ENCODE data around the gene HTR4. TPM values are rescaled to one million over a fixed set of nuclear protein-coding genes. Genes with fewer than 3 reads are reported as not detected.

Gene HTR4
- total and polyA plus RNA-seq, 2 donors (not counting 1 experiment from before 2014, with no cell fraction given) = not detected

DNA sequence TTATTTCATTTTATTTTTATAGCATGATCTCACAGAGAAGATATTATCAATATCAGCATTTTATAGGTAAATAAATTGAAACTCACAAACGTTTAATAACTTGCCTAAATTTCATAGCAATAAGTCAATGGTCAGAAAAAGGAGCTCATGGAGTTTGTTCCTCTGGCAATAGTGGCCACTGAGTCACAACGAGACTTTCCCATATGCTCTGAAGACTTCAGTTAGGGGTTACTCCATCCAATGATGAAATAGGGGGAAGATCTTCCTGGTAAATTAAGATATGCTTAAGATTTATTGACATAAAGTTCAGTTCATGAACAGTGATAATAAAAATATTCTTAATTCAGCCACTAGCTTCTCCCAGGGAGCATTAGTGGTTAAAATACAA is 43.5 kb upstream of the HTR4 start:
- Histone ChIP-seq H4K20me1 (ENCODE audit: control insufficient read depth, extremely low read depth, insufficient read depth, low read length) (no peaks in the 10 kb centered on the region), H3K9me3 (ENCODE audit: control insufficient read depth, insufficient read depth, low read depth, low read length) (no peaks in the 10 kb centered on the region), H3K4me1 (ENCODE audit: control insufficient read depth, extremely low read depth, insufficient read depth, low read length) (no peaks in the 10 kb centered on the region), H3K27ac (ENCODE audit: insufficient read depth, low read length) (no peak overlapping the region), H3K27me3 (ENCODE audit: control insufficient read depth, insufficient read depth, low read length) (no peaks in the 10 kb centered on the region), H3K9ac (ENCODE audit: insufficient read depth, low read length) (no peak overlapping the region), H2AFZ (ENCODE audit: low read length) (no peak overlapping the region), H3K36me3 (ENCODE audit: control insufficient read depth, insufficient read depth, low read length) (no peaks in the 10 kb centered on the region), H3K4me3 (replicated peaks in 1 of 4; ENCODE audit: control extremely low read depth in 1 of 4, insufficient read depth in 1 of 4, low read depth in 3 of 4, low read length in 4 of 4) (no peak overlapping the region), H3K79me2 (ENCODE audit: control insufficient read depth, insufficient read depth, low read length) (no peaks in the 10 kb centered on the region), H3K4me2 (ENCODE audit: extremely low read depth, insufficient read depth, low read length) (no peak overlapping the region)
- TF ChIP-seq, protein P1, sequence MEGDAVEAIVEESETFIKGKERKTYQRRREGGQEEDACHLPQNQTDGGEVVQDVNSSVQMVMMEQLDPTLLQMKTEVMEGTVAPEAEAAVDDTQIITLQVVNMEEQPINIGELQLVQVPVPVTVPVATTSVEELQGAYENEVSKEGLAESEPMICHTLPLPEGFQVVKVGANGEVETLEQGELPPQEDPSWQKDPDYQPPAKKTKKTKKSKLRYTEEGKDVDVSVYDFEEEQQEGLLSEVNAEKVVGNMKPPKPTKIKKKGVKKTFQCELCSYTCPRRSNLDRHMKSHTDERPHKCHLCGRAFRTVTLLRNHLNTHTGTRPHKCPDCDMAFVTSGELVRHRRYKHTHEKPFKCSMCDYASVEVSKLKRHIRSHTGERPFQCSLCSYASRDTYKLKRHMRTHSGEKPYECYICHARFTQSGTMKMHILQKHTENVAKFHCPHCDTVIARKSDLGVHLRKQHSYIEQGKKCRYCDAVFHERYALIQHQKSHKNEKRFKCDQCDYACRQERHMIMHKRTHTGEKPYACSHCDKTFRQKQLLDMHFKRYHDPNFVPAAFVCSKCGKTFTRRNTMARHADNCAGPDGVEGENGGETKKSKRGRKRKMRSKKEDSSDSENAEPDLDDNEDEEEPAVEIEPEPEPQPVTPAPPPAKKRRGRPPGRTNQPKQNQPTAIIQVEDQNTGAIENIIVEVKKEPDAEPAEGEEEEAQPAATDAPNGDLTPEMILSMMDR (conservative IDR thresholded peaks at IDR 0.05 in 1 of 2, IDR thresholded peaks at IDR 0.05 in 1 of 2; ENCODE audit: low read depth in 1 of 2, low read length in 2 of 2) = no peak
- TF ChIP-seq EZH2 (IDR thresholded peaks at IDR 0.05; ENCODE audit: low read length, missing control alignments) = no peak
- no peak for DNase-seq (ENCODE audit: low read depth in 2 of 2)

DNA sequence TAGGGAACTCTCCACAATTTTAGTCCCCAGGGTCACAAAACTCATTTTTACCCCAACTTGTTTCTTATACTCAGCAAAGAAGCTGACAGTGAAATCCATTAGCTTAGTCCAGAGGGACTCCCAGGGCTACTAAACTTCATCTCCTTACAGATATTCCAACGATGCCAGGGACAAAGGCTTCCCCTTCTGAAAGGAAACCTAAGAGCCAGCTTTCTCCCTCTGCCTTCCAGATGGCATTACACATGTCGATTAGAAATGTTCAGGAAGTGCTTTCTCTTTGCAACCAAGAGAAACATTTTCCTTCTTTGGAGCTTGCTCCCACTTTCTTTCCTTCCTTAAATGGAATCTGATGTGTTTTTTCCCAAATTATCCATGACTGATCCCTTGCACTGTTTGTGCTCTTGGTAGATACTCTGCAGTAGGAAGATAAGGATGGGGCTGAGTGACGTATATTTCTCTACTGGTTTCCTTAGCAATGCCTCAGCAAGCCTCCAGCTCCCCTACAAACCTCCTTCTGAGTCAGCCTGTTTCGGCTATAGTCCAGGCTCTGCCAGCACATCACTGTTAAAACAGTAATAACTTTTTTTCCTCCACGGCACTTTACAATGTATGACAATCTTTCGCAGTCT is 43.0 kb upstream of the HTR4 start:
- Histone ChIP-seq H3K9me3 (ENCODE audit: control insufficient read depth, insufficient read depth, low read depth, low read length) (no peaks in the 10 kb centered on the region), H3K9ac (ENCODE audit: insufficient read depth, low read length) (no peak overlapping the region), H3K27me3 (ENCODE audit: control insufficient read depth, insufficient read depth, low read length) (no peaks in the 10 kb centered on the region), H4K20me1 (ENCODE audit: control insufficient read depth, extremely low read depth, insufficient read depth, low read length) (no peaks in the 10 kb centered on the region), H3K36me3 (ENCODE audit: control insufficient read depth, insufficient read depth, low read length) (no peaks in the 10 kb centered on the region), H3K4me1 (ENCODE audit: control insufficient read depth, extremely low read depth, insufficient read depth, low read length) (no peaks in the 10 kb centered on the region), H3K27ac (ENCODE audit: insufficient read depth, low read length) (no peak overlapping the region), H3K4me2 (ENCODE audit: extremely low read depth, insufficient read depth, low read length) (no peak overlapping the region), H2AFZ (ENCODE audit: low read length) (no peak overlapping the region), H3K4me3 (replicated peaks in 1 of 4; ENCODE audit: control extremely low read depth in 1 of 4, insufficient read depth in 1 of 4, low read depth in 3 of 4, low read length in 4 of 4) (peak overlapping the region in 2 of 4 experiments; percentile 17 to 40), H3K79me2 (ENCODE audit: control insufficient read depth, insufficient read depth, low read length) (no peaks in the 10 kb centered on the region)
- TF ChIP-seq, protein P1 (conservative IDR thresholded peaks at IDR 0.05 in 1 of 2, IDR thresholded peaks at IDR 0.05 in 1 of 2; ENCODE audit: low read depth in 1 of 2, low read length in 2 of 2) = no peak
- TF ChIP-seq EZH2 (IDR thresholded peaks at IDR 0.05; ENCODE audit: low read length, missing control alignments) = no peak
- peak; percentile 40 to 72 for DNase-seq (ENCODE audit: low read depth in 2 of 2)

- Histone ChIP-seq H3K9me3 (ENCODE audit: control insufficient read depth, insufficient read depth, low read depth, low read length) (no peaks in the 10 kb centered on the region), H3K27me3 (ENCODE audit: control insufficient read depth, insufficient read depth, low read length) (no peaks in the 10 kb centered on the region), H3K4me3 (replicated peaks in 1 of 4; ENCODE audit: control extremely low read depth in 1 of 4, insufficient read depth in 1 of 4, low read depth in 3 of 4, low read length in 4 of 4) (no peak overlapping the region), H3K9ac (ENCODE audit: insufficient read depth, low read length) (no peak overlapping the region), H3K36me3 (ENCODE audit: control insufficient read depth, insufficient read depth, low read length) (no peaks in the 10 kb centered on the region), H4K20me1 (ENCODE audit: control insufficient read depth, extremely low read depth, insufficient read depth, low read length) (no peaks in the 10 kb centered on the region), H3K4me2 (ENCODE audit: extremely low read depth, insufficient read depth, low read length) (no peak overlapping the region), H2AFZ (ENCODE audit: low read length) (no peak overlapping the region), H3K27ac (ENCODE audit: insufficient read depth, low read length) (no peak overlapping the region), H3K4me1 (ENCODE audit: control insufficient read depth, extremely low read depth, insufficient read depth, low read length) (no peaks in the 10 kb centered on the region), H3K79me2 (ENCODE audit: control insufficient read depth, insufficient read depth, low read length) (no peaks in the 10 kb centered on the region)
- TF ChIP-seq, protein P1 (conservative IDR thresholded peaks at IDR 0.05 in 1 of 2, IDR thresholded peaks at IDR 0.05 in 1 of 2; ENCODE audit: low read depth in 1 of 2, low read length in 2 of 2) = no peak
- TF ChIP-seq EZH2 (IDR thresholded peaks at IDR 0.05; ENCODE audit: low read length, missing control alignments) = no peak
- no peak for DNase-seq (ENCODE audit: low read depth in 2 of 2)
Observed at GRCh38 chr5:148696187-148697036, 42.1 kb upstream of the HTR4 start.
